T1000 (cell line): ENCODE results near the gene FBXO27.
"Not testable (repeated sequence)": the region's sequence is repeated elsewhere in the genome, so short reads cannot be mapped to it uniquely, and the experiment has no call there.

ENCODE experiments used
- DNase-seq: peaks from one replicate; lab custom pipeline; 2025; ENCODE audit warnings: mixed read lengths; lab: John Stamatoyannopoulos, UW

The FBXO27 gene

DNA sequence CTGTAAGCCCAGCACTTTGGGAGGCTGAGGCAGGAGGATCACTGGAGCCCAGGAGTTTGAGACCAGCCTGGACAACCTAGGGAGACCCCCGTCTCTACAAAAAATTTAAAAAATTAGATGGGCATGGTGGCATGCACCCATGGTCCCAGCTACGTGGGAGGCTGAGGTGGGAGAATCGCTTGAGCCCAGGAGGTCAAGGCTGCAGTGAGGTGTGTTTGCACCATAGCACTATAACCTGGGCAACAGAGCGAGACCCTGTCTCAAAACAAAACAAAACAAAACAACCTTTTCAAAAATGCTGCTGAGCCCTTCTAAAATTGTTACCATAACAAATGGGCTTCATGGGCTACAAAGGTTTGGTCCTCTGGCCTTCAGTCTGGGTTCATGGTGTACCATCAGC is 43.7 kb downstream of the FBXO27 start:
- not testable (repeated sequence) for DNase-seq

GRCh38 chr19:38987745-38988144 is 44.6 kb downstream of the FBXO27 start:
- not testable (repeated sequence) for DNase-seq

- no peak for DNase-seq
Measured at GRCh38 chr19:38985262-38985661, 47.1 kb downstream of the FBXO27 start.

GRCh38 chr19:38980583-38981374 is 51.6 kb downstream of the FBXO27 start:
- no peak for DNase-seq

DNA sequence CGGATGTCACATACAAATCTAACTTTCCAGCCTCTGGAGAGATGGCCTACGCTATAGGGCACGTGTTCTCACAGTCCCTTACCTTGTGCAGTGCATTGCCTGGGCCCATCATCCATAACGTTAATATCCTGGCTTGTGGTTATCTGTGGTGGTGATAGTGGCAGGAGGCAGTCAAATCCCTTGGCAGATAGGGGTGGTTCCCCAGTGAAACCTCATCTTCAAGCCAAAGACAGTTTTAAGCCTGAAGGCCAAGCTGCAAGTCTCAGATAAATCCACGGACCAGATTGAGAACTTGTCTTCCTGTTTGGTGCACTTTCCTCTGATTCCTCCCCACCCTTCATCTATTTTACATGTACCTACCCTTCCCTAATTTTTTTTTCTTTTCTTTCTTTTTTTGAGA is 52.5 kb downstream of the FBXO27 start:
- no peak for DNase-seq

- no peak for DNase-seq
Measured at GRCh38 chr19:38978326-38978689, 54.0 kb downstream of the FBXO27 start.

- peak; percentile 40 for DNase-seq
Measured at GRCh38 chr19:38977445-38978325, 54.7 kb downstream of the FBXO27 start.

- DNase-seq = no peak
Measured at GRCh38 chr19:38975861-38976271, 56.5 kb downstream of the FBXO27 start.

DNA sequence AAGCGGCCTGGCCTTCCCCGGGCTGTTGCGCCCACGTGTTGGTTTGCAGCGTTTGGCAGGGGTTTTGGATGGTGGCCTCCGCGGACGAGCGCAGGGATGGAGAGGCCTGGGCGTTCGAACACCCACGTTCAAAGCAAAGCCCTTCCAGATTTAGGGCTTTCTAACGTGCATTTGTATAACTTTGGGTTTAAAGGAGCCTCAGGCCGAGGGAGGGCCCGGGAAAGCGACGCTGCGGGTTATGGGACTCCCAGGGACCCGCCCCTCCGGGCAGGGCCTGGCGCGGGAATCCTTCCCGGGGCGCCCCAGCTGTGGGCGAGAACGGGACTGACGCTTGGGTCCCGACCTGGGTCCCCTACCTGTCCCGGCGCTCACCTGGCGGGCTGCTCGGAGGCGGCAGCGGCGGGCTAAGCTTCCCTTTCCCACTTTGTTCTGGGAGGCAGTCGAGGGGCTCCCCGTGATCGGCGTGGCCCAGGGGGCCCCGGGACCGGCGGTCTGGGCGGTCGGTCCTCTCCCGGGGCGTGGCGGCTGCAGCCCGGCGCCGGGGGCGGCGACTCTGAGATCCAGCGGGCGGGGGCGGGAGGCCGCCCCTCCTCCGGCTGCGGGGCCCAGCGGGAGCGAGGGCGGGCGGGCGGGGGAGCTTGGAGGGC is 57.0 kb downstream of the FBXO27 start, which contains the start of gene FBXO17:
Gene FBXO17, minus strand, starts transcription at position 529 of the 647 bp plus-strand sequence. CDS start 25,423 bp downstream, outside the sequence.
- DNase-seq = peak; percentile 45

GRCh38 chr19:38974624-38975213 is 57.6 kb downstream of the FBXO27 start:
- no peak for DNase-seq
